CD4-positive, alpha-beta T cell treated with Interleukin-15 for 4 hours (primary cell): ENCODE results near the gene MUC2.

Experiments
- DNase-seq: peaks from one replicate; pipeline ENCODE4 v3.0.0-alpha.2; 2020; ENCODE audit warnings: low spot score

Gene MUC2

GRCh38 chr11:1051356-1052132, 23.1 kb upstream of the MUC2 start:
- no peak for DNase-seq

GRCh38 chr11:1052133-1053011, 22.3 kb upstream of the MUC2 start:
- DNase-seq, result no peak

GRCh38 chr11:1053121-1053901, 21.4 kb upstream of the MUC2 start:
- DNase-seq, result no peak

- DNase-seq, result no peak
Observed at GRCh38 chr11:1054143-1055108, 20.2 kb upstream of the MUC2 start.

- DNase-seq, result no peak
Observed at GRCh38 chr11:1055109-1055703, 19.5 kb upstream of the MUC2 start.

GRCh38 chr11:1055990-1056771, 18.5 kb upstream of the MUC2 start:
- no peak for DNase-seq

- DNase-seq, result no peak
Observed at GRCh38 chr11:1057806-1058205, 16.9 kb upstream of the MUC2 start.

GRCh38 chr11:1059759-1060158, 14.9 kb upstream of the MUC2 start:
- no peak for DNase-seq

GRCh38 chr11:1060410-1060809, 14.3 kb upstream of the MUC2 start:
- DNase-seq, result no peak

GRCh38 chr11:1060852-1061616, 13.6 kb upstream of the MUC2 start:
- no peak for DNase-seq

GRCh38 chr11:1062075-1062820, 12.4 kb upstream of the MUC2 start:
- DNase-seq, result no peak

- DNase-seq, result no peak
Observed at GRCh38 chr11:1064167-1064566, 10.5 kb upstream of the MUC2 start.

GRCh38 chr11:1067812-1068496, 6.7 kb upstream of the MUC2 start:
- no peak for DNase-seq

GRCh38 chr11:1069740-1070139, 4.9 kb upstream of the MUC2 start:
- DNase-seq, result no peak

GRCh38 chr11:1070594-1071462, 3.8 kb upstream of the MUC2 start:
- no peak for DNase-seq

GRCh38 chr11:1071571-1072115, 3.0 kb upstream of the MUC2 start:
- DNase-seq, result no peak
